GM23338 (cell line): ENCODE data around the gene DNAJC5G. TPM values are rescaled to one million over a fixed set of nuclear protein-coding genes. Genes with fewer than 3 reads are reported as not detected.
A peak's percentile ranks its signal among the peaks of the same experiment; 100 is the strongest.

ENCODE experiments used
- ATAC-seq: fragments of 200-7000 bp; cut with Tn5 transposase; 3 replicates; pipeline ENCODE4 v1.9.1; 2020
- DNase-seq: peaks from one replicate; pipeline ENCODE4 v3.0.0-alpha.2; 2015; ENCODE audit warnings: low spot score
- H2AFZ ChIP-seq: fragments of 200-600 bp; sonication (generic); 2 replicates; pipeline ENCODE4 v1.8.0; 2016; ENCODE audit warnings: antibody characterized with exemption, mild to moderate bottlenecking, moderate library complexity
- H3F3A ChIP-seq: fragments of 200-600 bp; sonication (generic); replicated peaks from 2 replicates; pipeline ENCODE4 v1.8.0; 2017; ENCODE audit warnings: antibody characterized with exemption, mixed run types, low read depth
- H3K27ac ChIP-seq: fragments of 200-600 bp; sonication (generic); 2 replicates; pipeline ENCODE4 v1.6.1; 2016; ENCODE audit warnings: low read depth
- H3K27me3 ChIP-seq: fragments of 200-600 bp; sonication (generic); 2 replicates; pipeline ENCODE4 v1.8.0; 2016; ENCODE audit warnings: mild to moderate bottlenecking, mixed run types, moderate library complexity; ENCODE audit not compliant: insufficient read depth
- H3K36me3 ChIP-seq: fragments of 200-600 bp; sonication (generic); 2 replicates; pipeline ENCODE4 v1.8.0; 2016; ENCODE audit warnings: mild to moderate bottlenecking; ENCODE audit not compliant: insufficient read depth
- H3K4me1 ChIP-seq: fragments of 200-600 bp; sonication (generic); 2 replicates; pipeline ENCODE4 v1.8.0; 2016; ENCODE audit warnings: mild to moderate bottlenecking, moderate library complexity; ENCODE audit not compliant: insufficient read depth
- H3K4me2 ChIP-seq: fragments of 200-600 bp; sonication (generic); 2 replicates; pipeline ENCODE4 v1.7.1; 2017; ENCODE audit warnings: mixed run types
- H3K4me3 ChIP-seq: fragments of 200-600 bp; sonication (generic); 2 replicates; pipeline ENCODE4 v1.6.1; 2016; ENCODE audit warnings: mixed run types
- H3K79me2 ChIP-seq: fragments of 200-600 bp; sonication (generic); replicated peaks from 2 replicates; pipeline ENCODE4 v1.8.0; 2017; ENCODE audit warnings: mild to moderate bottlenecking; ENCODE audit not compliant: insufficient read depth
- H3K9me2 ChIP-seq: fragments of 200-600 bp; sonication (generic); 2 replicates; pipeline ENCODE4 v1.8.0; 2017; ENCODE audit not compliant: insufficient read depth
- H4K20me1 ChIP-seq: fragments of 200-600 bp; sonication (generic); replicated peaks from 2 replicates; pipeline ENCODE4 v1.8.0; 2017; ENCODE audit warnings: mild to moderate bottlenecking; ENCODE audit not compliant: insufficient read depth
- H3K27ac Mint-ChIP-seq: 2 replicates; pipeline ENCODE4 v1.8.0; 2020; ENCODE audit warnings: inconsistent platforms, mild to moderate bottlenecking, moderate library complexity, mixed read lengths
- H3K27me3 Mint-ChIP-seq: 3 replicates; pipeline ENCODE4 v1.8.0; 2022; ENCODE audit warnings: low read depth, mild to moderate bottlenecking, moderate library complexity, mixed read lengths, inconsistent platforms; ENCODE audit not compliant: insufficient read depth, poor library complexity
- H3K36me3 Mint-ChIP-seq: 3 replicates; pipeline ENCODE4 v1.8.0; 2021; ENCODE audit warnings: low read depth, mild to moderate bottlenecking, inconsistent platforms, moderate library complexity, mixed read lengths
- H3K4me1 Mint-ChIP-seq: 3 replicates; pipeline ENCODE4 v1.8.0; 2020; ENCODE audit warnings: mild to moderate bottlenecking, inconsistent platforms, mixed read lengths
- H3K4me3 Mint-ChIP-seq: 3 replicates; pipeline ENCODE4 v1.8.0; 2021; ENCODE audit warnings: moderate library complexity, mild to moderate bottlenecking, inconsistent platforms, mixed read lengths
- H3K9me3 Mint-ChIP-seq: 3 replicates; pipeline ENCODE4 v1.8.0; 2020; ENCODE audit warnings: moderate library complexity, mild to moderate bottlenecking, inconsistent platforms, mixed read lengths
- CREB1 ChIP-seq: fragments of 250-450 bp; sonication (Bioruptor Pico); IDR thresholded peaks from 2 replicates; pipeline ENCODE4 v1.5.0; 2020; ENCODE audit warnings: low read depth, mild to moderate bottlenecking, moderate library complexity
- CTCF ChIP-seq, 2 experiments: fragments of 200-600 bp in 1 of 2; sonication (generic) in 1 of 2; conservative IDR thresholded peaks; 2 replicates each; pipeline versions ENCODE4 v1.5.1 to v1.6.1; 2016 to 2017; ENCODE audit warnings: antibody characterized with exemption in 2 of 2, low read depth in 2 of 2, mild to moderate bottlenecking in 2 of 2, moderate library complexity in 1 of 2
- EZH2 ChIP-seq: fragments of 200-600 bp; sonication (generic); IDR thresholded peaks from one replicate; pipeline ENCODE4 v1.8.0; 2017; ENCODE audit warnings: antibody characterized with exemption, mild to moderate bottlenecking, low read depth; ENCODE audit not compliant: unreplicated experiment
- EZH2phosphoT487 ChIP-seq: fragments of 200-600 bp; sonication (generic); IDR thresholded peaks from one replicate; pipeline ENCODE4 v1.8.1; 2018; ENCODE audit warnings: antibody characterized with exemption; ENCODE audit not compliant: unreplicated experiment
- JUNB ChIP-seq: IDR thresholded peaks from one replicate; pipeline ENCODE4 v1.6.1; 2016; ENCODE audit warnings: antibody characterized with exemption; ENCODE audit not compliant: unreplicated experiment
- NANOG ChIP-seq: IDR thresholded peaks from 2 replicates; pipeline ENCODE4 v1.6.1; 2016; ENCODE audit warnings: antibody characterized with exemption, borderline replicate concordance
- POLR2AphosphoS5 ChIP-seq: IDR thresholded peaks from 2 replicates; pipeline ENCODE4 v1.6.1; 2016; ENCODE audit warnings: antibody characterized with exemption, low read depth
- REST ChIP-seq: IDR thresholded peaks from one replicate; pipeline ENCODE4 v1.6.1; 2018; ENCODE audit warnings: antibody characterized with exemption; ENCODE audit not compliant: unreplicated experiment
- STAT1 ChIP-seq: IDR thresholded peaks from one replicate; pipeline ENCODE4 v1.6.1; 2016; ENCODE audit warnings: antibody characterized with exemption; ENCODE audit not compliant: unreplicated experiment
- ZNF114 ChIP-seq: fragments of 250-450 bp; sonication (Bioruptor Pico); IDR thresholded peaks from 2 replicates; pipeline ENCODE4 v1.5.0; 2020; ENCODE audit warnings: mild to moderate bottlenecking, moderate library complexity
- ZNF331 ChIP-seq: fragments of 250-450 bp; sonication (Bioruptor Pico); IDR thresholded peaks from 2 replicates; pipeline ENCODE4 v1.5.0; 2020; ENCODE audit warnings: low read depth, mild to moderate bottlenecking, moderate library complexity
- polyA plus RNA-seq: library from polyadenylated mRNA; unstranded; fragments of >200 nt; fragmentation: Nextera tagmentation; extraction: Ambion mirVana; gene quantifications from 2 replicates; pipeline ENCODE4 v1.2.1, GENCODE V29; 2016
- total RNA-seq: library from RNA; depleted of rRNA; stranded (reverse); fragments of >200 nt; shearing (Covaris generic); gene quantifications from 2 replicates; pipeline ENCODE4 v1.2.3, GENCODE V29; 2014
- TF ChIP-seq, protein P1 (sequence below): fragments of 250-450 bp; sonication (Bioruptor Pico); IDR thresholded peaks from 2 replicates; pipeline ENCODE4 v1.5.0; 2020; ENCODE audit warnings: mild to moderate bottlenecking, moderate library complexity
- TF ChIP-seq, protein P2 (sequence below): IDR thresholded peaks from 2 replicates; pipeline ENCODE4 v1.6.1; 2016; ENCODE audit warnings: antibody characterized with exemption

Gene DNAJC5G
- total and polyA plus RNA-seq, 2 experiments from 2014 or later: 0.59 TPM; not detected in 1

DNA sequence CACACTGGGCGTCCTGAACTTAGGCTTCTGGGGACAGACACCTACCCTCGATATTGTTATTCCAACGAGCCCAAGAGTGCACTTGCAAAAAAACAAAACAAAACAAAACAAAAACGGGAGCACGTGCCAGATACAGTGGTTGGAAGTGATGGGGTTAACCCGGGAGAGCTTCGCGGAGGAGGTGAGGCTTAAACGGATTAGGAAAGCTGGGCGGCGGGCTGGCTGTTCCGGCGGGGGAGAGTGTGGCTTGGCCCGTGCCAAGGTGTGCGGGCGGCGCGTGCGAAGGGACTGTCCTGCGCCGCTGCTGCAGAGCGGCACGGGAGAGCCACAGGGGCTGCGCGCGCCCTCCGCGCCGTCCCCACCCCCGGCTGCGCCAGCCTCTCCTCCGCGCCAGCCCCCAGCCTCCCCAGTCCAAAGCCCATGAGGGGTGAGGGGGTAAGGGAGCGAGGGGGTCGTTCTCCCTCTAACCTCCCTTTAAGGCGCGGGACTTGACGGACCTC, 10.9 kb upstream of the DNAJC5G start:
- H4K20me1 ChIP-seq: no peaks in the 10 kb centered on the region; the same call in 1 of the 2 replicates
- no peaks in the 10 kb centered on the region for H3K36me3 ChIP-seq
- DNase-seq: peak; percentile 77

More for the DNA sequence above, 10.9 kb upstream of the DNAJC5G start:
- Mint-ChIP-seq H3K27me3 (peaks cover 46% of the 10 kb centered on the region), H3K9me3 (no peaks in the 10 kb centered on the region), H3K4me1 (peaks cover 23% of the 10 kb centered on the region), H3K36me3 (no peaks in the 10 kb centered on the region; the same call in 2 of the 3 replicates), H3K4me3 (peak overlapping the region; percentile 79), H3K27ac (no peak overlapping the region)
- Histone ChIP-seq H3K4me2 (peak overlapping the region; percentile 98), H2AFZ (peak overlapping the region; percentile 99), H3F3A (0 out of 2 replicates have a peak, but pooled peaks cover 9% of the 10 kb centered on the region), H3K4me1 (peaks cover 17% of the 10 kb centered on the region), H3K27me3 (peaks cover 82% of the 10 kb centered on the region), H3K79me2 (no peaks in the 10 kb centered on the region), H3K27ac (no peak overlapping the region), H3K4me3 (peak overlapping the region; percentile 82), H3K9me2 (no peaks in the 10 kb centered on the region)
- peak; percentile 56 for ATAC-seq
- TF ChIP-seq STAT1 (no peak), REST (no peak), EZH2 (peak; percentile 9), ZNF114 (no peak), JUNB (no peak), NANOG (no peak), EZH2phosphoT487 (no peak), CREB1 (CRISPR knock-in tag) (no peak), CTCF (conservative IDR thresholded peaks at IDR 0.05; ENCODE audit: low read depth in 2 of 2) (no peak), POLR2AphosphoS5 (peak; percentile 18), ZNF331 (CRISPR knock-in tag) (no peak)
- TF ChIP-seq, protein P1, sequence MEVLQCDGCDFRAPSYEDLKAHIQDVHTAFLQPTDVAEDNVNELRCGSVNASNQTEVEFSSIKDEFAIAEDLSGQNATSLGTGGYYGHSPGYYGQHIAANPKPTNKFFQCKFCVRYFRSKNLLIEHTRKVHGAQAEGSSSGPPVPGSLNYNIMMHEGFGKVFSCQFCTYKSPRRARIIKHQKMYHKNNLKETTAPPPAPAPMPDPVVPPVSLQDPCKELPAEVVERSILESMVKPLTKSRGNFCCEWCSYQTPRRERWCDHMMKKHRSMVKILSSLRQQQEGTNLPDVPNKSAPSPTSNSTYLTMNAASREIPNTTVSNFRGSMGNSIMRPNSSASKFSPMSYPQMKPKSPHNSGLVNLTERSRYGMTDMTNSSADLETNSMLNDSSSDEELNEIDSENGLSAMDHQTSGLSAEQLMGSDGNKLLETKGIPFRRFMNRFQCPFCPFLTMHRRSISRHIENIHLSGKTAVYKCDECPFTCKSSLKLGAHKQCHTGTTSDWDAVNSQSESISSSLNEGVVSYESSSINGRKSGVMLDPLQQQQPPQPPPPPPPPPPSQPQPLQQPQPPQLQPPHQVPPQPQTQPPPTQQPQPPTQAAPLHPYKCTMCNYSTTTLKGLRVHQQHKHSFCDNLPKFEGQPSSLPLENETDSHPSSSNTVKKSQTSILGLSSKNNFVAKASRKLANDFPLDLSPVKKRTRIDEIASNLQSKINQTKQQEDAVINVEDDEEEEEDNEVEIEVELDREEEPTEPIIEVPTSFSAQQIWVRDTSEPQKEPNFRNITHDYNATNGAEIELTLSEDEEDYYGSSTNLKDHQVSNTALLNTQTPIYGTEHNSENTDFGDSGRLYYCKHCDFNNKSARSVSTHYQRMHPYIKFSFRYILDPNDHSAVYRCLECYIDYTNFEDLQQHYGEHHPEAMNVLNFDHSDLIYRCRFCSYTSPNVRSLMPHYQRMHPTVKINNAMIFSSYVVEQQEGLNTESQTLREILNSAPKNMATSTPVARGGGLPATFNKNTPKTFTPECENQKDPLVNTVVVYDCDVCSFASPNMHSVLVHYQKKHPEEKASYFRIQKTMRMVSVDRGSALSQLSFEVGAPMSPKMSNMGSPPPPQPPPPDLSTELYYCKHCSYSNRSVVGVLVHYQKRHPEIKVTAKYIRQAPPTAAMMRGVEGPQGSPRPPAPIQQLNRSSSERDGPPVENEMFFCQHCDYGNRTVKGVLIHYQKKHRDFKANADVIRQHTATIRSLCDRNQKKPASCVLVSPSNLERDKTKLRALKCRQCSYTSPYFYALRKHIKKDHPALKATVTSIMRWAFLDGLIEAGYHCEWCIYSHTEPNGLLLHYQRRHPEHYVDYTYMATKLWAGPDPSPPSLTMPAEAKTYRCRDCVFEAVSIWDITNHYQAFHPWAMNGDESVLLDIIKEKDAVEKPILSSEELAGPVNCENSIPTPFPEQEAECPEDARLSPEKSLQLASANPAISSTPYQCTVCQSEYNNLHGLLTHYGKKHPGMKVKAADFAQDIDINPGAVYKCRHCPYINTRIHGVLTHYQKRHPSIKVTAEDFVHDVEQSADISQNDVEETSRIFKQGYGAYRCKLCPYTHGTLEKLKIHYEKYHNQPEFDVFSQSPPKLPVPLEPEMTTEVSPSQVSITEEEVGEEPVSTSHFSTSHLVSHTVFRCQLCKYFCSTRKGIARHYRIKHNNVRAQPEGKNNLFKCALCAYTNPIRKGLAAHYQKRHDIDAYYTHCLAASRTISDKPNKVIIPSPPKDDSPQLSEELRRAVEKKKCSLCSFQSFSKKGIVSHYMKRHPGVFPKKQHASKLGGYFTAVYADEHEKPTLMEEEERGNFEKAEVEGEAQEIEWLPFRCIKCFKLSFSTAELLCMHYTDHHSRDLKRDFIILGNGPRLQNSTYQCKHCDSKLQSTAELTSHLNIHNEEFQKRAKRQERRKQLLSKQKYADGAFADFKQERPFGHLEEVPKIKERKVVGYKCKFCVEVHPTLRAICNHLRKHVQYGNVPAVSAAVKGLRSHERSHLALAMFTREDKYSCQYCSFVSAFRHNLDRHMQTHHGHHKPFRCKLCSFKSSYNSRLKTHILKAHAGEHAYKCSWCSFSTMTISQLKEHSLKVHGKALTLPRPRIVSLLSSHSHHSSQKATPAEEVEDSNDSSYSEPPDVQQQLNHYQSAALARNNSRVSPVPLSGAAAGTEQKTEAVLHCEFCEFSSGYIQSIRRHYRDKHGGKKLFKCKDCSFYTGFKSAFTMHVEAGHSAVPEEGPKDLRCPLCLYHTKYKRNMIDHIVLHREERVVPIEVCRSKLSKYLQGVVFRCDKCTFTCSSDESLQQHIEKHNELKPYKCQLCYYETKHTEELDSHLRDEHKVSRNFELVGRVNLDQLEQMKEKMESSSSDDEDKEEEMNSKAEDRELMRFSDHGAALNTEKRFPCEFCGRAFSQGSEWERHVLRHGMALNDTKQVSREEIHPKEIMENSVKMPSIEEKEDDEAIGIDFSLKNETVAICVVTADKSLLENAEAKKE: no peak
- TF ChIP-seq, protein P2, sequence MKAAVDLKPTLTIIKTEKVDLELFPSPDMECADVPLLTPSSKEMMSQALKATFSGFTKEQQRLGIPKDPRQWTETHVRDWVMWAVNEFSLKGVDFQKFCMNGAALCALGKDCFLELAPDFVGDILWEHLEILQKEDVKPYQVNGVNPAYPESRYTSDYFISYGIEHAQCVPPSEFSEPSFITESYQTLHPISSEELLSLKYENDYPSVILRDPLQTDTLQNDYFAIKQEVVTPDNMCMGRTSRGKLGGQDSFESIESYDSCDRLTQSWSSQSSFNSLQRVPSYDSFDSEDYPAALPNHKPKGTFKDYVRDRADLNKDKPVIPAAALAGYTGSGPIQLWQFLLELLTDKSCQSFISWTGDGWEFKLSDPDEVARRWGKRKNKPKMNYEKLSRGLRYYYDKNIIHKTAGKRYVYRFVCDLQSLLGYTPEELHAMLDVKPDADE: no peak
